ENCODE measurements around the gene TFB1M.

The TFB1M gene

DNA sequence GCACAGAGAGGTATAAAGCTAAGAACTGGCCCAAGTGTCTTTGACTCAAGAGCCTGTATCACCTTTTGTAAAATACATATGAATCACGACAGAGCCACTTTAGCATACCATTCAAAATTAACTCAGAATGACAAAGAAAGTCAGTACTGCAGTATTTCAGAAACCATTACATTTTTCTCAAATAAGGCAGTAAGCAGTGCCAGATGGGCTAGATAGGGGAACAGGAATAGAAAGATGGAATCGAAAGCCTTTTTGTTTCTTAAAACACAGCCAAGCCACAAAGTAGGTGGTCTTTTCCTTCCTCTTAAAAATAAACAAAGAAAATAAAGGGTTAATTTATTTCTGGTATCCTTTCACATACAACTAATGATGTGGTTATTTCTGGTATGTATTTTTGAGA, 40.2 kb downstream of the TFB1M start:
- Histone ChIP-seq H2AFZ (ENCODE audit: low read depth) (no peak overlapping the region), H4K20me1 (ENCODE audit: insufficient read depth) (no peaks in the 10 kb centered on the region), H3K4me3 (IDR thresholded peaks at IDR 0.05; ENCODE audit: insufficient read depth, low read depth, low read length) (no peak overlapping the region), H3K9ac (no peak overlapping the region), H3K4me2 (no peak overlapping the region), H3K4me1 (ENCODE audit: low read depth, poor library complexity, severe bottlenecking) (peaks cover 9% of the 10 kb centered on the region), H3K36me3 (ENCODE audit: insufficient read depth) (no peaks in the 10 kb centered on the region), H3K27me3 (ENCODE audit: insufficient read depth, low read depth) (no peaks in the 10 kb centered on the region), H3K27ac (no peak overlapping the region), H3K79me2 (ENCODE audit: insufficient read depth, low read depth) (no peaks in the 10 kb centered on the region)
- TF ChIP-seq, protein P1, sequence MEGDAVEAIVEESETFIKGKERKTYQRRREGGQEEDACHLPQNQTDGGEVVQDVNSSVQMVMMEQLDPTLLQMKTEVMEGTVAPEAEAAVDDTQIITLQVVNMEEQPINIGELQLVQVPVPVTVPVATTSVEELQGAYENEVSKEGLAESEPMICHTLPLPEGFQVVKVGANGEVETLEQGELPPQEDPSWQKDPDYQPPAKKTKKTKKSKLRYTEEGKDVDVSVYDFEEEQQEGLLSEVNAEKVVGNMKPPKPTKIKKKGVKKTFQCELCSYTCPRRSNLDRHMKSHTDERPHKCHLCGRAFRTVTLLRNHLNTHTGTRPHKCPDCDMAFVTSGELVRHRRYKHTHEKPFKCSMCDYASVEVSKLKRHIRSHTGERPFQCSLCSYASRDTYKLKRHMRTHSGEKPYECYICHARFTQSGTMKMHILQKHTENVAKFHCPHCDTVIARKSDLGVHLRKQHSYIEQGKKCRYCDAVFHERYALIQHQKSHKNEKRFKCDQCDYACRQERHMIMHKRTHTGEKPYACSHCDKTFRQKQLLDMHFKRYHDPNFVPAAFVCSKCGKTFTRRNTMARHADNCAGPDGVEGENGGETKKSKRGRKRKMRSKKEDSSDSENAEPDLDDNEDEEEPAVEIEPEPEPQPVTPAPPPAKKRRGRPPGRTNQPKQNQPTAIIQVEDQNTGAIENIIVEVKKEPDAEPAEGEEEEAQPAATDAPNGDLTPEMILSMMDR (conservative IDR thresholded peaks at IDR 0.05; ENCODE audit: low read depth, low read length): no peak

DNA sequence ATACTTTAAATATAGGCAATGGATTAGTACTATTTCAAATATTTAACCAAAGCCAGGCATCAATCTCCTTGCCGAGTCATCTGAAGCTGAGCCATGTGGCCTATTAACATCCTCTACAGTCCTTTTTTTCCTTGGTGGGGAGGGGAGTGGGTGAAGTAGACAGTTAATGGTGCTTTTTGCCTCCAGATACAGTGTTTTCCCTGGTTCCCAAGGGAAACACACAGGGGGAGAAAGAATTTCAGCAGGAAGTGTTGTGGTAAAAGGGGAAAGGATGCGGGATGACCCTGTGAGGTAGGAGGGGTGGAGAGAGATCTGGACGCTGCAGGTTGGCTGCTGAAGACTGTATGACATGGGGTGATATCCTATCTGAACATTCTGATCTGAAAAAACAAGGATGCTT, 40.9 kb downstream of the TFB1M start:
- H2AFZ ChIP-seq (ENCODE audit: low read depth): no peak overlapping the region
- H3K27me3 ChIP-seq (ENCODE audit: insufficient read depth, low read depth): no peaks in the 10 kb centered on the region
- H3K4me3 ChIP-seq (IDR thresholded peaks at IDR 0.05; ENCODE audit: insufficient read depth, low read depth, low read length): no peak overlapping the region
- no peaks in the 10 kb centered on the region for H4K20me1 ChIP-seq (ENCODE audit: insufficient read depth)
- no peaks in the 10 kb centered on the region for H3K36me3 ChIP-seq (ENCODE audit: insufficient read depth)
- no peaks in the 10 kb centered on the region for H3K79me2 ChIP-seq (ENCODE audit: insufficient read depth, low read depth)
- no peak overlapping the region for H3K27ac ChIP-seq
- peaks cover 9% of the 10 kb centered on the region for H3K4me1 ChIP-seq (ENCODE audit: low read depth, poor library complexity, severe bottlenecking)
- H3K4me2 ChIP-seq: no peak overlapping the region
- no peak overlapping the region for H3K9ac ChIP-seq
- TF ChIP-seq, protein P1 (conservative IDR thresholded peaks at IDR 0.05; ENCODE audit: low read depth, low read length): no peak

DNA sequence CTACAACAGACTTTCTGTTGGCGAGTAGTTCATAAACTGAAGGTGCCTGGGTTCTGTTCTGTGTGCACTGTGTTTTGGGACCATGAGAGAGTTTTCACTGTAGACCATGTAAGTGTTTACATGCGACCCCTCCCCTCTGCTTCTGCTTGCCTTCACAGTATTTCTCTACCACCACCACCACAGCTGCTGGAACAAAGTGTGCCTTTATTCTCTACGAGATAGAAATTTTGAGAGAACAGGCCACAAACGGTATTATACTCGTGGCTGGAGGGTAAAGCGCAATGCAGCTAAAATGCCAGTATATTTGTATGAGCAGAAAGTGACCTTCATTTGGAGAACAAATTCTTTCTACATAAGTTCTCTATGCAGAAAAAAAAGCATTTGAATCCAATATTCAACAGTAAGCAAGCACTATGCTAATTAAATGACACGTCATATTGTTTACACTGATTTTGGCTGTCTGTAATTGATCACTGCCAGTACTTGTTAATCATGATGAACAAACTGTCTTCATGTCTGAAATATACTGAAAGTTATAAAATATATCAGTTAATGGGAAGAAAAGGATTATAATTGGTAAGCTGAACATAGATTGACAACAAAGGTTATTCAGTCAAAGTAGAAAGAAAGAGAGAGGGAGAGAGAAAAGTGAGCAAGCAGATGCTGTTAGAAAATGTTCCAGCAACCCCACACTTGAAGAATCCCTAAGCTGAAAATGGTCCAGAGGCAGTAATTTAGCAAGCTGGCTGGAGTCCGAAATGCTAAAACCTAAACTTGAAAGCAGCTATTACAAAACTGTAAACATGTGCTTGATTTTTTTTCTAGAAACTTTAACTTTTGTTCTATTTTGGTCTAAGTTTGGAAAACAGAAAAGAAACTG, 41.7 kb downstream of the TFB1M start:
- peaks cover 17% of the 10 kb centered on the region for H3K4me1 ChIP-seq (ENCODE audit: low read depth, poor library complexity, severe bottlenecking)
- H3K4me2 ChIP-seq: no peak overlapping the region
- H2AFZ ChIP-seq (ENCODE audit: low read depth): no peak overlapping the region
- TF ChIP-seq, protein P1 (conservative IDR thresholded peaks at IDR 0.05; ENCODE audit: low read depth, low read length): no peak
- H4K20me1 ChIP-seq (ENCODE audit: insufficient read depth): no peaks in the 10 kb centered on the region
- H3K79me2 ChIP-seq (ENCODE audit: insufficient read depth, low read depth): no peaks in the 10 kb centered on the region
- no peak overlapping the region for H3K27ac ChIP-seq
- no peaks in the 10 kb centered on the region for H3K27me3 ChIP-seq (ENCODE audit: insufficient read depth, low read depth)
- no peaks in the 10 kb centered on the region for H3K36me3 ChIP-seq (ENCODE audit: insufficient read depth)
- no peak overlapping the region for H3K9ac ChIP-seq
- H3K4me3 ChIP-seq (IDR thresholded peaks at IDR 0.05; ENCODE audit: insufficient read depth, low read depth, low read length): no peak overlapping the region

DNA sequence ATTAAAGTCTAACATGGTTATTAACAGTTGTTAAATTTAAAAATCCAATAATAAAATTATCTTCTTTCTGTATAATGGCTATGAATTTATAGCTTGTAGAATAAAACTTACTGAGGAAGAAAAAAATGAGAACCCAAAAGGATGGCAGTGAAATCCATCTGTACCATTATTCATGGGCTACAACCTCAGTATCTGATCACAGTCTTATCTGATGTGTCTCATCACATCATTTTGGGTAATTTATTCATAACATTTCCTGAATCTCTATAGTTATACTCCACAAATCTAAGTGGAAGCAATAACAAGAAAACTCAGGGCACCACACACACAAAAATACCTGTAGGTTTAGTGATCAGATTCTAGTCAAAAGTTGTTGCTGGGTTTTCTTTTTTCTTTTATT, 43.1 kb downstream of the TFB1M start:
- H3K4me3 ChIP-seq (IDR thresholded peaks at IDR 0.05; ENCODE audit: insufficient read depth, low read depth, low read length): no peak overlapping the region
- H3K79me2 ChIP-seq (ENCODE audit: insufficient read depth, low read depth): no peaks in the 10 kb centered on the region
- H3K9ac ChIP-seq: no peak overlapping the region
- no peak overlapping the region for H3K27ac ChIP-seq
- peaks cover 18% of the 10 kb centered on the region for H3K4me1 ChIP-seq (ENCODE audit: low read depth, poor library complexity, severe bottlenecking)
- H2AFZ ChIP-seq (ENCODE audit: low read depth): no peak overlapping the region
- TF ChIP-seq, protein P1 (conservative IDR thresholded peaks at IDR 0.05; ENCODE audit: low read depth, low read length): no peak
- H3K4me2 ChIP-seq: no peak overlapping the region
- H3K36me3 ChIP-seq (ENCODE audit: insufficient read depth): no peaks in the 10 kb centered on the region
- no peaks in the 10 kb centered on the region for H3K27me3 ChIP-seq (ENCODE audit: insufficient read depth, low read depth)
- H4K20me1 ChIP-seq (ENCODE audit: insufficient read depth): no peaks in the 10 kb centered on the region
